ENCODE measurements around the gene ALOX5.

The ALOX5 gene

DNA sequence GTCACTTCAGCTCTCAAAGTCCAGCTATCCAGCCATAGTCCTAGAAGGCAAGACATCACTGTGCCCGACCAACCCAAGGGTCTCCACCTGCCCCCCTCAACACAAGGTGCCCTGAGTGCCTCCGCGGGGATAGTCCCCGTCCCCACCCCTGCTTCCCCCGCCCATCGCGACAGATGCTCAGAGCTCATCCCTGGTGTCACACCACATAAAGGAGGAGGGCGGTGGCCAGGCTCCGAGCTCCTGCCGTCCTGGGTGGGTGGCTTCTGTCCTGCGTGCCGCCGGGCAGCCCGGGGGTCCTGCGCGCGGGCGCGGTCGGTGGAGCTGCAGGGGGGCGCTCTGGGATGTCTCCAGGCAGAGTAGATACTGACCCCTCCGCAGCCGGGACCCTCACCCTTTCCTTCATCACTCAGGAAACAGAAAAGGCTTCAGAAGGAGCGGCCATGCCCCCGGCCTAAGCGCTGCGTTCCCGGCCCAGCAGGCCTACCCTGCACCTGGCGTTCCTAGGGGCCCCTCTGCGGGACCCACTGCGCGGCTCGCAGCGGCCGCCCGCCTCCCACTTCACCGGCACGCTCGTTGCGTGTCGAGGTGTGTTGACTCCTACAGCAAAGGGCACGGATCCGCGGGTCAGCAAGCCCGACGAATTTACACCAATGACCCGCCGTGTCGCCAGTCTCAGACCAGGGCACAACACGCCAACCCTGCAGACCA, 53.4 kb downstream of the ALOX5 start:
- Histone ChIP-seq H3K4me3 (ENCODE audit: insufficient read depth in 1 of 2, low read depth in 1 of 2, low read length in 2 of 2) (no peak overlapping the region), H3K27ac (ENCODE audit: low read length, poor library complexity, severe bottlenecking) (no peak overlapping the region), H3K4me1 (ENCODE audit: control insufficient read depth, insufficient read depth, low read depth, low read length) (peaks cover 3% of the 10 kb centered on the region), H3K4ac (ENCODE audit: low read depth in 1 of 2, low read length in 2 of 2) (no peak overlapping the region), H3K36me3 (ENCODE audit: control insufficient read depth in 1 of 2, insufficient read depth in 2 of 2, low read depth in 1 of 2, low read length in 2 of 2) (no peaks in the 10 kb centered on the region), H3K14ac (ENCODE audit: low read length in 2 of 2) (no peak overlapping the region), H2BK5ac (ENCODE audit: low read depth, low read length, poor library complexity, severe bottlenecking) (no peak overlapping the region), H4K91ac (ENCODE audit: low read length) (no peak overlapping the region), H2BK12ac (ENCODE audit: low read length in 2 of 2) (no peak overlapping the region), H3K27me3 (ENCODE audit: control insufficient read depth in 1 of 2, insufficient read depth in 1 of 2, low read length in 2 of 2) (peaks cover 17 to 71% of the 10 kb centered on the region in 2 experiments), H3K79me1 (replicated peaks; ENCODE audit: low read length, poor library complexity, severe bottlenecking) (no peaks in the 10 kb centered on the region), H3K18ac (ENCODE audit: low read depth in 1 of 2, low read length in 2 of 2) (no peak overlapping the region), H3K23ac (ENCODE audit: low read length in 2 of 2) (no peak overlapping the region), H3K9me3 (ENCODE audit: control insufficient read depth, low read length) (no peaks in the 10 kb centered on the region), H2BK15ac (ENCODE audit: low read depth, poor library complexity, severe bottlenecking) (no peak overlapping the region), H3K9ac (ENCODE audit: low read length) (no peak overlapping the region), H3K4me2 (ENCODE audit: low read length, poor library complexity, severe bottlenecking) (no peak overlapping the region), H2AFZ (ENCODE audit: low read depth, low read length) (no peak overlapping the region), H2BK120ac (ENCODE audit: low read depth, low read length) (no peak overlapping the region), H4K8ac (ENCODE audit: low read length) (no peak overlapping the region), H2AK5ac (ENCODE audit: low read length, severe bottlenecking) (no peak overlapping the region)
- 96% methylated on average over 49 of the region's 50 CpGs for WGBS
- no peak for DNase-seq

DNA sequence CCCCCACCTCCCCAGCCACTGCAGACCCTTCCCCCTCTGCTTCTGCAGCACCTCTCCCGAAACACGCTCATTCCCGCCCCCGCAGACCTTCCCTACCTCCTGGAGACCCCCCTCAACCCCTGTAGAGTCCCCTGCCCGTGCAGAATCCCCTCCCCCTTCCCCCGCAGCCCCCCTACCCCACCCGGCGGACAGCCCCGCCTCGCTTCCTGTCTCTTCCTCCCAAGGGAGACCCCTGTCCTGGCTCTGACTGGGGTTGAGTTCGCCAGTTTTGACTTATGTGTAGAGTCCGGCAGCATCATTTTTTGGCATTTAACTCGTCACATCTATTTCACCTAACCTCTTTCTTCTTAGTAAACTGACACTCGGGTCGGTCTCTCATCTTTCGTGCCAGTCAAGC, 54.0 kb downstream of the ALOX5 start:
- Histone ChIP-seq H3K4me3 (ENCODE audit: insufficient read depth in 1 of 2, low read depth in 1 of 2, low read length in 2 of 2) (no peak overlapping the region), H2AFZ (ENCODE audit: low read depth, low read length) (no peak overlapping the region), H2BK5ac (ENCODE audit: low read depth, low read length, poor library complexity, severe bottlenecking) (no peak overlapping the region), H3K9ac (ENCODE audit: low read length) (no peak overlapping the region), H3K9me3 (ENCODE audit: control insufficient read depth, low read length) (no peaks in the 10 kb centered on the region), H3K36me3 (ENCODE audit: control insufficient read depth in 1 of 2, insufficient read depth in 2 of 2, low read depth in 1 of 2, low read length in 2 of 2) (no peaks in the 10 kb centered on the region), H3K27me3 (ENCODE audit: control insufficient read depth in 1 of 2, insufficient read depth in 1 of 2, low read length in 2 of 2) (peaks cover 15 to 71% of the 10 kb centered on the region in 2 experiments), H3K14ac (ENCODE audit: low read length in 2 of 2) (no peak overlapping the region), H3K18ac (ENCODE audit: low read depth in 1 of 2, low read length in 2 of 2) (no peak overlapping the region), H2BK15ac (ENCODE audit: low read depth, poor library complexity, severe bottlenecking) (no peak overlapping the region), H2BK12ac (ENCODE audit: low read length in 2 of 2) (no peak overlapping the region), H3K27ac (ENCODE audit: low read length, poor library complexity, severe bottlenecking) (no peak overlapping the region), H3K4ac (ENCODE audit: low read depth in 1 of 2, low read length in 2 of 2) (no peak overlapping the region), H3K4me2 (ENCODE audit: low read length, poor library complexity, severe bottlenecking) (no peak overlapping the region), H3K23ac (ENCODE audit: low read length in 2 of 2) (no peak overlapping the region), H3K79me1 (replicated peaks; ENCODE audit: low read length, poor library complexity, severe bottlenecking) (no peaks in the 10 kb centered on the region), H4K91ac (ENCODE audit: low read length) (no peak overlapping the region), H2AK5ac (ENCODE audit: low read length, severe bottlenecking) (no peak overlapping the region), H3K4me1 (ENCODE audit: control insufficient read depth, insufficient read depth, low read depth, low read length) (peaks cover 3% of the 10 kb centered on the region), H4K8ac (ENCODE audit: low read length) (no peak overlapping the region), H2BK120ac (ENCODE audit: low read depth, low read length) (no peak overlapping the region)
- 68% methylated on average over 16 of the region's 16 CpGs for WGBS
- no peak for DNase-seq

DNA sequence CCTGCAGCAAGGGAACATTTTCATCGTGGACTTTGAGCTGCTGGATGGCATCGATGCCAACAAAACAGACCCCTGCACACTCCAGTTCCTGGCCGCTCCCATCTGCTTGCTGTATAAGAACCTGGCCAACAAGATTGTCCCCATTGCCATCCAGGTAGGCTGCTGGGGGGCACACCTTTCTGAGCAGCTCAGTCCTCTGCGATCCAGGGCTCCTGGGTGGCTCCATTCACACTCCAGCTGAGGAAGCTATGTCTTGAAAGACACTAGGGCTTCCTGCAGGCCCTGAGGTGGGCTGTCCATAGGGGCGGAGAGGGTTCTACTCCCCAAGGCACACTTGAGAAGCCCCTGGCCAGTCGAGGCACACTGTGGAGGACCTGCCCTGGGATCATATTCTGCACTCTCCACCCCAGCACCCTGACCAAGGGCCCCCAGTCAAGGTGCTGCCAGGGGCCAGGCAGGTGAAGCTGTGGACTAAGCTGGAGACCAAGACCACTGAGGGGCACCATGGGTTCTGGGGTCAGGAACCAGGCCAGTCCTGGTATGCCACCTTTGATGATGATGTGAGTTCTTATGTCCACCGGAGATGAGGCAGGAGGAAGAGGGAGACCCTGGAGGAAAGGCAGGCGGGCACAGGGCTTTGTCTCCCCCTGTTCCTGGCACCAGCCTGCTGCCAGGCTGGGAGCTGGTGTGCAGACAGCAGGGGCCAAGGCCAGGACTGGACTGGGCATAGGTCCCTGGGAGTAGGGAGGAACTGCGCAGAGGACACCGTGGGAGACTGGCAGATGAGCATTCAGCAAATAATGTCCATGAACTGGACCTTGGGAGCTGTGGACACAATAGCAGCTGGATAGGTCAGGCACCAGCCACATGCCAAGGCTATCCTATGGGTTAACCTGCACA, 54.8 kb downstream of the ALOX5 start:
- no peak overlapping the region for H2AFZ ChIP-seq (ENCODE audit: low read depth, low read length)
- no peak overlapping the region for H2BK5ac ChIP-seq (ENCODE audit: low read depth, low read length, poor library complexity, severe bottlenecking)
- H3K18ac ChIP-seq (ENCODE audit: low read depth in 1 of 2, low read length in 2 of 2), result no peak overlapping the region
- H3K27ac ChIP-seq (ENCODE audit: low read length, poor library complexity, severe bottlenecking), result no peak overlapping the region
- no peaks in the 10 kb centered on the region for H3K79me1 ChIP-seq (replicated peaks; ENCODE audit: low read length, poor library complexity, severe bottlenecking)
- no peak overlapping the region for H2BK120ac ChIP-seq (ENCODE audit: low read depth, low read length)
- H3K14ac ChIP-seq (ENCODE audit: low read length in 2 of 2), result no peak overlapping the region
- no peak overlapping the region for H3K4ac ChIP-seq (ENCODE audit: low read depth in 1 of 2, low read length in 2 of 2)
- H3K23ac ChIP-seq (ENCODE audit: low read length in 2 of 2), result no peak overlapping the region
- no peak overlapping the region for H2AK5ac ChIP-seq (ENCODE audit: low read length, severe bottlenecking)
- no peak for DNase-seq
- 86% methylated on average over 10 of the region's 10 CpGs for WGBS
- H3K36me3 ChIP-seq (ENCODE audit: control insufficient read depth in 1 of 2, insufficient read depth in 2 of 2, low read depth in 1 of 2, low read length in 2 of 2), result no peaks in the 10 kb centered on the region
- no peak overlapping the region for H3K4me2 ChIP-seq (ENCODE audit: low read length, poor library complexity, severe bottlenecking)
- no peak overlapping the region for H4K91ac ChIP-seq (ENCODE audit: low read length)
- H4K8ac ChIP-seq (ENCODE audit: low read length), result no peak overlapping the region
- no peak overlapping the region for H3K4me3 ChIP-seq (ENCODE audit: insufficient read depth in 1 of 2, low read depth in 1 of 2, low read length in 2 of 2)
- H3K4me1 ChIP-seq (ENCODE audit: control insufficient read depth, insufficient read depth, low read depth, low read length), result peaks cover 3% of the 10 kb centered on the region
- no peaks in the 10 kb centered on the region for H3K9me3 ChIP-seq (ENCODE audit: control insufficient read depth, low read length)
- no peak overlapping the region for H2BK15ac ChIP-seq (ENCODE audit: low read depth, poor library complexity, severe bottlenecking)
- peaks cover 10 to 71% of the 10 kb centered on the region in 2 experiments for H3K27me3 ChIP-seq (ENCODE audit: control insufficient read depth in 1 of 2, insufficient read depth in 1 of 2, low read length in 2 of 2)
- H3K9ac ChIP-seq (ENCODE audit: low read length), result no peak overlapping the region
- no peak overlapping the region for H2BK12ac ChIP-seq (ENCODE audit: low read length in 2 of 2)

DNA sequence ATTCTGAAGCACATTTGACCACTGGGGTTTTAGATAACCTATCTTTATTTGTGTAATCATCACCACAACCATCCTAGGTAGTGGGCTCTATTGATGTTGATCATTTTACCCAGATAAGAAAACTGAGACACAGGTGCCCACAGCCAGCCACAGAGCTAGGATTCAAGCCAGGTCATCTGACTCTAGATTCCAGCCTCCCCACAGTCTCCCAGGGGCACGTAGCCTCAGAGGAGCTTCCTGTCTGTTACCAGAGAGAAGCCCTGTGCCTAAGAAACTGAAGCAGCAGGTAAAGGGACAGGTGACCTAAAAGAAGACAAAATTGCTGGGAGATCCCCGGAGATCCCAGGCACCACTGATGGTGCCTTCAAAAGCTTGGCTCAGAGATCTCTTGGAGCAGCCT, 55.8 kb downstream of the ALOX5 start:
- Histone ChIP-seq H3K79me1 (replicated peaks; ENCODE audit: low read length, poor library complexity, severe bottlenecking) (no peaks in the 10 kb centered on the region), H3K36me3 (ENCODE audit: control insufficient read depth in 1 of 2, insufficient read depth in 2 of 2, low read depth in 1 of 2, low read length in 2 of 2) (no peaks in the 10 kb centered on the region), H3K9me3 (ENCODE audit: control insufficient read depth, low read length) (no peaks in the 10 kb centered on the region), H3K4me3 (ENCODE audit: insufficient read depth in 1 of 2, low read depth in 1 of 2, low read length in 2 of 2) (no peak overlapping the region), H3K4me1 (ENCODE audit: control insufficient read depth, insufficient read depth, low read depth, low read length) (peaks cover 3% of the 10 kb centered on the region), H3K27me3 (ENCODE audit: control insufficient read depth in 1 of 2, insufficient read depth in 1 of 2, low read length in 2 of 2) (peaks cover 10 to 66% of the 10 kb centered on the region in 2 experiments), H2AFZ (ENCODE audit: low read depth, low read length) (no peak overlapping the region), H4K91ac (ENCODE audit: low read length) (no peak overlapping the region), H3K23ac (ENCODE audit: low read length in 2 of 2) (no peak overlapping the region), H2BK120ac (ENCODE audit: low read depth, low read length) (no peak overlapping the region), H3K9ac (ENCODE audit: low read length) (no peak overlapping the region), H3K14ac (ENCODE audit: low read length in 2 of 2) (no peak overlapping the region), H3K18ac (ENCODE audit: low read depth in 1 of 2, low read length in 2 of 2) (no peak overlapping the region), H3K27ac (ENCODE audit: low read length, poor library complexity, severe bottlenecking) (no peak overlapping the region), H3K4me2 (ENCODE audit: low read length, poor library complexity, severe bottlenecking) (no peak overlapping the region), H4K8ac (ENCODE audit: low read length) (no peak overlapping the region), H2BK12ac (ENCODE audit: low read length in 2 of 2) (no peak overlapping the region), H3K4ac (ENCODE audit: low read depth in 1 of 2, low read length in 2 of 2) (no peak overlapping the region), H2AK5ac (ENCODE audit: low read length, severe bottlenecking) (no peak overlapping the region), H2BK5ac (ENCODE audit: low read depth, low read length, poor library complexity, severe bottlenecking) (no peak overlapping the region), H2BK15ac (ENCODE audit: low read depth, poor library complexity, severe bottlenecking) (no peak overlapping the region)
- no peak for DNase-seq
- WGBS, result 66% methylated on average over 2 of the region's 2 CpGs

Measured in mesenchymal stem cell (in vitro differentiated cells and primary cell).